ENCODE data around the gene GALNT8.

Gene GALNT8

GRCh38 chr12:4796694-4797482, 76.7 kb downstream of the GALNT8 start:
- no peak for DNase-seq (ENCODE audit: low read depth)

GRCh38 chr12:4800555-4800954, 80.4 kb downstream of the GALNT8 start:
- DNase-seq (ENCODE audit: low read depth) = no peak

- DNase-seq (ENCODE audit: low read depth) = no peak
Measured at GRCh38 chr12:4802841-4803240, 82.6 kb downstream of the GALNT8 start.

- no peak for DNase-seq (ENCODE audit: low read depth)
Measured at GRCh38 chr12:4806439-4807115, 86.4 kb downstream of the GALNT8 start.

- no peak for DNase-seq (ENCODE audit: low read depth)
Measured at GRCh38 chr12:4807116-4807783, 87.0 kb downstream of the GALNT8 start.

- no peak for DNase-seq (ENCODE audit: low read depth)
Measured at GRCh38 chr12:4807813-4808212, 87.6 kb downstream of the GALNT8 start.

GRCh38 chr12:4809013-4809448, 88.8 kb downstream of the GALNT8 start:
- no peak for DNase-seq (ENCODE audit: low read depth)

- no peak for DNase-seq (ENCODE audit: low read depth)
Measured at GRCh38 chr12:4809449-4810218, 89.4 kb downstream of the GALNT8 start.

- DNase-seq (ENCODE audit: low read depth) = no peak
Measured at GRCh38 chr12:4810219-4810671, 90.0 kb downstream of the GALNT8 start.

GRCh38 chr12:4812624-4813327, 92.6 kb downstream of the GALNT8 start:
- no peak for DNase-seq (ENCODE audit: low read depth)

- DNase-seq (ENCODE audit: low read depth) = no peak
Measured at GRCh38 chr12:4813741-4814140, 93.5 kb downstream of the GALNT8 start.

GRCh38 chr12:4814485-4814884, 94.3 kb downstream of the GALNT8 start:
- DNase-seq (ENCODE audit: low read depth) = no peak

GRCh38 chr12:4816744-4817525, 96.7 kb downstream of the GALNT8 start:
- no peak for DNase-seq (ENCODE audit: low read depth)

- no peak for DNase-seq (ENCODE audit: low read depth)
Measured at GRCh38 chr12:4817880-4818279, 97.7 kb downstream of the GALNT8 start.

GRCh38 chr12:4819654-4820053, 99.5 kb downstream of the GALNT8 start:
- DNase-seq (ENCODE audit: low read depth) = no peak

GRCh38 chr12:4820971-4821370, 100.8 kb downstream of the GALNT8 start:
- no peak for DNase-seq (ENCODE audit: low read depth)
